H1 (cell line): Measurements from ENCODE around the gene LPP. TPM values are rescaled to one million over a fixed set of nuclear protein-coding genes. Genes with fewer than 3 reads are reported as not detected.

ENCODE experiments used
- CTCF ChIA-PET: fragments of 300-600 bp; sonication (Branson Sonifier 250); formaldehyde crosslinking; loops from one replicate; lab custom pipeline; 2021; ENCODE audit not compliant: partially characterized antibody; lab: Charles Lee
- POLR2A ChIA-PET: fragments of 300-600 bp; sonication (Branson Sonifier 250); formaldehyde crosslinking; loops from one replicate; lab custom pipeline; 2021; ENCODE audit warnings: inconsistent platforms; ENCODE audit not compliant: partially characterized antibody; lab: Charles Lee
- DNase-seq, 2 experiments: peaks; one replicate each; pipeline versions ENCODE4 v3.0.0 to v3.0.0-alpha.2; 2010 to 2022; ENCODE audit warnings: low spot score in 2 of 2, low read depth in 1 of 2, mixed read lengths in 1 of 2
- FAIRE-seq: peaks from 2 replicates; lab custom pipeline; 2011; peaks lifted over from hg19 to GRCh38; lab: Jason Lieb, UNC
- H2AFZ ChIP-seq: 2 replicates; pipeline ENCODE4 v1.8.1; 2012; ENCODE audit warnings: low read length, inconsistent platforms
- H2AK5ac ChIP-seq: 2 replicates; pipeline ENCODE4 v1.6.1; 2013; ENCODE audit warnings: low read depth, low read length
- H2BK120ac ChIP-seq: replicated peaks from 2 replicates; pipeline ENCODE3; 2013; ENCODE audit warnings: low read depth, low read length, inconsistent platforms
- H2BK12ac ChIP-seq: 2 replicates; pipeline ENCODE4 v1.6.1; 2013; ENCODE audit warnings: low read depth, low read length
- H2BK15ac ChIP-seq: 2 replicates; pipeline ENCODE4 v1.6.1; 2013; ENCODE audit warnings: low read length
- H2BK20ac ChIP-seq: 2 replicates; pipeline ENCODE4 v1.6.1; 2013; ENCODE audit warnings: low read length
- H2BK5ac ChIP-seq: 2 replicates; pipeline ENCODE4 v1.6.1; 2013; ENCODE audit warnings: low read depth, low read length
- H3K14ac ChIP-seq: 2 replicates; pipeline ENCODE4 v1.6.1; 2013; ENCODE audit warnings: inconsistent platforms; ENCODE audit not compliant: insufficient read length
- H3K18ac ChIP-seq: 2 replicates; pipeline ENCODE4 v1.6.1; 2013; ENCODE audit warnings: low read length; ENCODE audit errors: extremely low read depth
- H3K23ac ChIP-seq: 2 replicates; pipeline ENCODE4 v1.6.1; 2013; ENCODE audit warnings: inconsistent platforms; ENCODE audit not compliant: insufficient read length
- H3K23me2 ChIP-seq: 2 replicates; pipeline ENCODE4 v1.6.1; 2013; ENCODE audit warnings: low read depth, low read length
- H3K27ac ChIP-seq: 2 replicates; pipeline ENCODE4 v1.6.1; 2011; ENCODE audit warnings: low read depth, low read length, inconsistent platforms
- H3K27me3 ChIP-seq, 4 experiments: replicated peaks in 1 of 4; 1 replicate in 1 of 4; 2 replicates in 3 of 4; pipeline versions ENCODE4 v1.6.1 to v1.8.1; 2011 to 2013; ENCODE audit warnings: low read length in 3 of 4, mild to moderate bottlenecking in 3 of 4, inconsistent platforms in 2 of 4, mixed read lengths in 2 of 4, moderate library complexity in 1 of 4; ENCODE audit not compliant: control insufficient read depth in 3 of 4, insufficient read depth in 3 of 4; ENCODE audit errors: extremely low read depth in 1 of 4
- H3K36me3 ChIP-seq, 4 experiments: 2 replicates each; pipeline versions ENCODE4 v1.6.1 to v1.8.1; 2011 to 2013; ENCODE audit warnings: mild to moderate bottlenecking in 4 of 4, low read length in 3 of 4, moderate library complexity in 2 of 4, control low read depth in 1 of 4, inconsistent platforms in 1 of 4; ENCODE audit not compliant: insufficient read depth in 4 of 4, control insufficient read depth in 2 of 4
- H3K4ac ChIP-seq: replicated peaks from 2 replicates; pipeline ENCODE3; 2013; ENCODE audit warnings: low read length, low read depth, mixed read lengths, inconsistent platforms; ENCODE audit not compliant: insufficient read length
- H3K4me1 ChIP-seq, 4 experiments: replicated peaks in 1 of 4; 1 replicate in 1 of 4; 2 replicates in 3 of 4; pipeline versions ENCODE4 v1.6.1 to v1.8.1; 2011 to 2013; ENCODE audit warnings: low read length in 3 of 4, inconsistent platforms in 2 of 4, mixed read lengths in 1 of 4; ENCODE audit not compliant: insufficient read depth in 4 of 4, control insufficient read depth in 3 of 4
- H3K4me2 ChIP-seq, 2 experiments: 2 replicates each; pipeline versions ENCODE4 v1.6.1 to v1.8.1; 2011 to 2013; ENCODE audit warnings: low read depth in 2 of 2, low read length in 2 of 2, control low read depth in 1 of 2, inconsistent platforms in 1 of 2, mild to moderate bottlenecking in 1 of 2; ENCODE audit not compliant: insufficient read depth in 1 of 2
- H3K4me3 ChIP-seq, 4 experiments: fragments of 200-600, 300-600 bp in 1 of 4; sonication (generic), shearing (Covaris generic), sonication (Bioruptor Twin) in 1 of 4; 2 replicates each; pipeline versions ENCODE4 v1.5.1 to v1.8.1; 2011 to 2016; ENCODE audit warnings: low read length in 4 of 4, low read depth in 3 of 4, control low read depth in 2 of 4, inconsistent platforms in 2 of 4, mild to moderate bottlenecking in 2 of 4, mixed read lengths in 1 of 4, moderate library complexity in 1 of 4; ENCODE audit not compliant: insufficient read depth in 2 of 4; ENCODE audit errors: extremely low read depth in 1 of 4
- H3K56ac ChIP-seq: replicated peaks from 2 replicates; pipeline ENCODE3; 2013; ENCODE audit warnings: low read depth, mild to moderate bottlenecking, mixed read lengths, low read length, inconsistent platforms; ENCODE audit not compliant: insufficient read length
- H3K79me1 ChIP-seq: 2 replicates; pipeline ENCODE4 v1.6.1; 2013; ENCODE audit warnings: low read depth, low read length, control low read depth
- H3K79me2 ChIP-seq, 2 experiments: 2 replicates each; pipeline versions ENCODE4 v1.6.1 to v1.8.1; 2012 to 2013; ENCODE audit warnings: low read length in 2 of 2, mild to moderate bottlenecking in 2 of 2, inconsistent platforms in 1 of 2; ENCODE audit not compliant: insufficient read depth in 2 of 2, control insufficient read depth in 1 of 2
- H3K9ac ChIP-seq, 4 experiments: replicated peaks in 1 of 4; 1 replicate in 1 of 4; 2 replicates in 3 of 4; pipeline versions ENCODE4 v1.6.1 to v1.8.1; 2011 to 2013; ENCODE audit warnings: low read depth in 3 of 4, low read length in 3 of 4, control low read depth in 2 of 4, mild to moderate bottlenecking in 2 of 4, moderate library complexity in 2 of 4, inconsistent platforms in 1 of 4; ENCODE audit errors: extremely low read depth in 1 of 4
- H3K9me3 ChIP-seq, 2 experiments: 2 replicates each; pipeline versions ENCODE4 v1.6.1 to v1.8.1; 2012 to 2013; ENCODE audit warnings: mild to moderate bottlenecking in 2 of 2, moderate library complexity in 2 of 2, control low read depth in 1 of 2, inconsistent platforms in 1 of 2, low read depth in 1 of 2, low read length in 1 of 2, mixed read lengths in 1 of 2; ENCODE audit not compliant: insufficient read depth in 2 of 2
- H4K20me1 ChIP-seq, 2 experiments: replicated peaks in 1 of 2; 2 replicates each; pipeline versions ENCODE3 to v1.8.1; 2011 to 2013; ENCODE audit warnings: inconsistent platforms in 2 of 2, low read length in 2 of 2, mild to moderate bottlenecking in 1 of 2; ENCODE audit not compliant: insufficient read depth in 2 of 2, control insufficient read depth in 1 of 2
- H4K5ac ChIP-seq: 2 replicates; pipeline ENCODE4 v1.6.1; 2013; ENCODE audit warnings: low read length, low read depth, mixed read lengths, inconsistent platforms; ENCODE audit not compliant: insufficient read length
- H4K8ac ChIP-seq: 2 replicates; pipeline ENCODE4 v1.8.0; 2013; ENCODE audit warnings: mild to moderate bottlenecking, moderate library complexity, low read length, inconsistent platforms; ENCODE audit not compliant: insufficient read depth; ENCODE audit errors: extremely low read depth
- H4K91ac ChIP-seq: replicated peaks from 2 replicates; pipeline ENCODE3; 2013; ENCODE audit warnings: low read length, mixed read lengths, inconsistent platforms; ENCODE audit not compliant: insufficient read length
- EGR1 ChIP-seq: IDR thresholded peaks from 2 replicates; pipeline ENCODE4 v1.6.1; 2011; ENCODE audit warnings: low read depth, low read length, borderline replicate concordance
- WGBS, 2 experiments: shearing (Covaris generic) in 1 of 2; methylation state at CpG; one replicate each; pipeline versions ENCODE4 v1.1.6 to v1.1.7; 2013 to 2015; ENCODE audit warnings: low lambda C conversion rate in 2 of 2, mixed read lengths in 2 of 2, inconsistent platforms in 1 of 2, low coverage in 1 of 2, missing lambda C conversion rate in 1 of 2; ENCODE audit not compliant: insufficient replicate concordance in 2 of 2, insufficient coverage in 1 of 2, insufficient read length in 1 of 2; ENCODE audit errors: extremely low coverage in 1 of 2, missing lambda C conversion rate in 1 of 2; 5-methylcytosine and 5-hydroxymethylcytosine counted together
- polyA plus RNA-seq, 7 experiments: library from polyadenylated mRNA; depleted of rRNA in 3 of 7; stranded (reverse) in 5 of 7; unstranded in 2 of 7; fragments of >200 nt in 5 of 7; fragments of 200-250 nt in 2 of 7; gene quantifications; 1 replicate in 5 of 7; 2 replicates in 1 of 7; 4 replicates in 1 of 7; pipeline versions ENCODE4 v1.2.1 to v1.2.3, GENCODE V29; 2011 to 2013; ENCODE audit warnings: missing spikeins in 2 of 7, mixed read lengths in 2 of 7
- total RNA-seq: library from RNA; stranded (reverse); fragmentation: NEBNext Ultra II Directional; extraction: Animal tissue kit (Norgen Biotek cat#: 25700); gene quantifications from 2 replicates; pipeline ENCODE4 v1.2.1, GENCODE V29; 2021

LPP gene
- total and polyA plus RNA-seq, 2 of the 8 experiments (the other 6 are each of a cell fraction or from before 2014, with no cell fraction given), result 10.0 to 53.3 TPM

DNA sequence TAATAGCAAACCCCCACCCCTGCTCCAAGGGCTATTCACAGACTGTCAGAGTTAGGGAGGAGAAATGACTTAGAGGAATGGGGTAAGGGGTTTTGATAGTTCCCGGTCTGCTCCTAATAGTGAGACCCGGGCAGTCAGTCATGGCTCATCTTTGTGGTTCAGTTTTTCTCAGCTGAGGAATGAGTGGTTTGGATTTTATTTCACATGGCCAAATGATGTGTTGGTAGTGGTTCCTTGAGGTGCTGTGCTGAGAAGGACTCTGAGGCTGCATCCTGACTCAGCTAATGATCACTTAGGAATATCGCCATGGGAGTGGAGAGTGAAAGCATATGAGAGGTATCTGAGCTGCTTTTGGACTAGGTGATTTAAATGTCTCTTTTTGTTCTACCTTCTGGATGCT lies 80.2 kb downstream of the LPP start:
- no peak overlapping the region for H2BK5ac ChIP-seq
- no peak for TF ChIP-seq EGR1
- TF ChIP-seq, all 59 proteins: peak for 0
- no peak overlapping the region for H2AFZ ChIP-seq
- no peaks in the 10 kb centered on the region; the same call in 1 of the 2 replicates for H3K23me2 ChIP-seq
- DNase-seq (no peak), FAIRE-seq (no peak)
- H3K27ac ChIP-seq, result no peak overlapping the region
- no peaks in the 10 kb centered on the region for H3K27me3 ChIP-seq
- WGBS, 2 experiments, result 100% methylated on average over 3 of the region's 3 CpGs; no CpG with 5 or more reads in 1 of the 2 experiments
- H3K14ac ChIP-seq, result no peak overlapping the region
- H3K18ac ChIP-seq, result no peak overlapping the region
- H3K4me3 ChIP-seq, result no peak overlapping the region
- H2BK12ac ChIP-seq, result no peak overlapping the region
- H3K79me1 ChIP-seq, result no peaks in the 10 kb centered on the region; the same call in 1 of the 2 replicates
- H3K79me2 ChIP-seq, result peaks cover 0 to 4% of the 10 kb centered on the region in 2 experiments; a peak in 2 of 4 replicates
- H3K4ac ChIP-seq, result no peak overlapping the region
- no peak overlapping the region for H2AK5ac ChIP-seq
- H4K91ac ChIP-seq, result no peak overlapping the region
- no peaks in the 10 kb centered on the region for H4K20me1 ChIP-seq
- H2BK120ac ChIP-seq, result no peak overlapping the region
- H3K9me3 ChIP-seq, result no peaks in the 10 kb centered on the region
- ChIA-PET POLR2A (no interaction called here), CTCF (interaction anchor here (1.0 kb wide), 1 partner anchor 28 kb away, joined by 3 read pairs; no protein-coding TSS in a partner anchor)
- no peak overlapping the region for H3K4me2 ChIP-seq
- no peaks in the 10 kb centered on the region for H3K36me3 ChIP-seq
- H3K56ac ChIP-seq, result no peak overlapping the region
- no peak overlapping the region for H4K8ac ChIP-seq
- no peak overlapping the region for H4K5ac ChIP-seq
- no peak overlapping the region for H2BK20ac ChIP-seq
- no peak overlapping the region for H3K9ac ChIP-seq
- no peak overlapping the region for H3K23ac ChIP-seq
- H2BK15ac ChIP-seq, result no peak overlapping the region
- peaks cover 0 to 2% (median 0%) of the 10 kb centered on the region in 4 experiments; a peak in 1 of 7 replicates for H3K4me1 ChIP-seq
